H1 (cell line): ENCODE data around the gene SETD1B. TPM values are rescaled to one million over a fixed set of nuclear protein-coding genes. Genes with fewer than 3 reads are reported as not detected.

Experiments used
- CTCF ChIA-PET: fragments of 300-600 bp; sonication (Branson Sonifier 250); formaldehyde crosslinking; loops from one replicate; lab custom pipeline; 2021; ENCODE audit not compliant: partially characterized antibody; lab: Charles Lee
- POLR2A ChIA-PET: fragments of 300-600 bp; sonication (Branson Sonifier 250); formaldehyde crosslinking; loops from one replicate; lab custom pipeline; 2021; ENCODE audit warnings: inconsistent platforms; ENCODE audit not compliant: partially characterized antibody; lab: Charles Lee
- DNase-seq, 2 experiments: peaks; one replicate each; pipeline versions ENCODE4 v3.0.0 to v3.0.0-alpha.2; 2010 to 2022; ENCODE audit warnings: low spot score in 2 of 2, low read depth in 1 of 2, mixed read lengths in 1 of 2
- FAIRE-seq: peaks from 2 replicates; lab custom pipeline; 2011; peaks lifted over from hg19 to GRCh38; lab: Jason Lieb, UNC
- H2AFZ ChIP-seq: 2 replicates; pipeline ENCODE4 v1.8.1; 2012; ENCODE audit warnings: low read length, inconsistent platforms
- H2AK5ac ChIP-seq: 2 replicates; pipeline ENCODE4 v1.6.1; 2013; ENCODE audit warnings: low read depth, low read length
- H2BK120ac ChIP-seq: replicated peaks from 2 replicates; pipeline ENCODE3; 2013; ENCODE audit warnings: low read depth, low read length, inconsistent platforms
- H2BK12ac ChIP-seq: 2 replicates; pipeline ENCODE4 v1.6.1; 2013; ENCODE audit warnings: low read depth, low read length
- H2BK15ac ChIP-seq: 2 replicates; pipeline ENCODE4 v1.6.1; 2013; ENCODE audit warnings: low read length
- H2BK20ac ChIP-seq: 2 replicates; pipeline ENCODE4 v1.6.1; 2013; ENCODE audit warnings: low read length
- H2BK5ac ChIP-seq: 2 replicates; pipeline ENCODE4 v1.6.1; 2013; ENCODE audit warnings: low read depth, low read length
- H3K14ac ChIP-seq: 2 replicates; pipeline ENCODE4 v1.6.1; 2013; ENCODE audit warnings: inconsistent platforms; ENCODE audit not compliant: insufficient read length
- H3K18ac ChIP-seq: 2 replicates; pipeline ENCODE4 v1.6.1; 2013; ENCODE audit warnings: low read length; ENCODE audit errors: extremely low read depth
- H3K23ac ChIP-seq: 2 replicates; pipeline ENCODE4 v1.6.1; 2013; ENCODE audit warnings: inconsistent platforms; ENCODE audit not compliant: insufficient read length
- H3K23me2 ChIP-seq: 2 replicates; pipeline ENCODE4 v1.6.1; 2013; ENCODE audit warnings: low read depth, low read length
- H3K27ac ChIP-seq: 2 replicates; pipeline ENCODE4 v1.6.1; 2011; ENCODE audit warnings: low read depth, low read length, inconsistent platforms
- H3K27me3 ChIP-seq, 4 experiments: replicated peaks in 1 of 4; 1 replicate in 1 of 4; 2 replicates in 3 of 4; pipeline versions ENCODE4 v1.6.1 to v1.8.1; 2011 to 2013; ENCODE audit warnings: low read length in 3 of 4, mild to moderate bottlenecking in 3 of 4, inconsistent platforms in 2 of 4, mixed read lengths in 2 of 4, moderate library complexity in 1 of 4; ENCODE audit not compliant: control insufficient read depth in 3 of 4, insufficient read depth in 3 of 4; ENCODE audit errors: extremely low read depth in 1 of 4
- H3K36me3 ChIP-seq, 4 experiments: 2 replicates each; pipeline versions ENCODE4 v1.6.1 to v1.8.1; 2011 to 2013; ENCODE audit warnings: mild to moderate bottlenecking in 4 of 4, low read length in 3 of 4, moderate library complexity in 2 of 4, control low read depth in 1 of 4, inconsistent platforms in 1 of 4; ENCODE audit not compliant: insufficient read depth in 4 of 4, control insufficient read depth in 2 of 4
- H3K4ac ChIP-seq: replicated peaks from 2 replicates; pipeline ENCODE3; 2013; ENCODE audit warnings: low read length, low read depth, mixed read lengths, inconsistent platforms; ENCODE audit not compliant: insufficient read length
- H3K4me1 ChIP-seq, 4 experiments: replicated peaks in 1 of 4; 1 replicate in 1 of 4; 2 replicates in 3 of 4; pipeline versions ENCODE4 v1.6.1 to v1.8.1; 2011 to 2013; ENCODE audit warnings: low read length in 3 of 4, inconsistent platforms in 2 of 4, mixed read lengths in 1 of 4; ENCODE audit not compliant: insufficient read depth in 4 of 4, control insufficient read depth in 3 of 4
- H3K4me2 ChIP-seq, 2 experiments: 2 replicates each; pipeline versions ENCODE4 v1.6.1 to v1.8.1; 2011 to 2013; ENCODE audit warnings: low read depth in 2 of 2, low read length in 2 of 2, control low read depth in 1 of 2, inconsistent platforms in 1 of 2, mild to moderate bottlenecking in 1 of 2; ENCODE audit not compliant: insufficient read depth in 1 of 2
- H3K4me3 ChIP-seq, 4 experiments: fragments of 200-600, 300-600 bp in 1 of 4; sonication (generic), shearing (Covaris generic), sonication (Bioruptor Twin) in 1 of 4; 2 replicates each; pipeline versions ENCODE4 v1.5.1 to v1.8.1; 2011 to 2016; ENCODE audit warnings: low read length in 4 of 4, low read depth in 3 of 4, control low read depth in 2 of 4, inconsistent platforms in 2 of 4, mild to moderate bottlenecking in 2 of 4, mixed read lengths in 1 of 4, moderate library complexity in 1 of 4; ENCODE audit not compliant: insufficient read depth in 2 of 4; ENCODE audit errors: extremely low read depth in 1 of 4
- H3K56ac ChIP-seq: replicated peaks from 2 replicates; pipeline ENCODE3; 2013; ENCODE audit warnings: low read depth, mild to moderate bottlenecking, mixed read lengths, low read length, inconsistent platforms; ENCODE audit not compliant: insufficient read length
- H3K79me1 ChIP-seq: 2 replicates; pipeline ENCODE4 v1.6.1; 2013; ENCODE audit warnings: low read depth, low read length, control low read depth
- H3K79me2 ChIP-seq, 2 experiments: 2 replicates each; pipeline versions ENCODE4 v1.6.1 to v1.8.1; 2012 to 2013; ENCODE audit warnings: low read length in 2 of 2, mild to moderate bottlenecking in 2 of 2, inconsistent platforms in 1 of 2; ENCODE audit not compliant: insufficient read depth in 2 of 2, control insufficient read depth in 1 of 2
- H3K9ac ChIP-seq, 4 experiments: replicated peaks in 1 of 4; 1 replicate in 1 of 4; 2 replicates in 3 of 4; pipeline versions ENCODE4 v1.6.1 to v1.8.1; 2011 to 2013; ENCODE audit warnings: low read depth in 3 of 4, low read length in 3 of 4, control low read depth in 2 of 4, mild to moderate bottlenecking in 2 of 4, moderate library complexity in 2 of 4, inconsistent platforms in 1 of 4; ENCODE audit errors: extremely low read depth in 1 of 4
- H3K9me3 ChIP-seq, 2 experiments: 2 replicates each; pipeline versions ENCODE4 v1.6.1 to v1.8.1; 2012 to 2013; ENCODE audit warnings: mild to moderate bottlenecking in 2 of 2, moderate library complexity in 2 of 2, control low read depth in 1 of 2, inconsistent platforms in 1 of 2, low read depth in 1 of 2, low read length in 1 of 2, mixed read lengths in 1 of 2; ENCODE audit not compliant: insufficient read depth in 2 of 2
- H4K20me1 ChIP-seq, 2 experiments: replicated peaks in 1 of 2; 2 replicates each; pipeline versions ENCODE3 to v1.8.1; 2011 to 2013; ENCODE audit warnings: inconsistent platforms in 2 of 2, low read length in 2 of 2, mild to moderate bottlenecking in 1 of 2; ENCODE audit not compliant: insufficient read depth in 2 of 2, control insufficient read depth in 1 of 2
- H4K5ac ChIP-seq: 2 replicates; pipeline ENCODE4 v1.6.1; 2013; ENCODE audit warnings: low read length, low read depth, mixed read lengths, inconsistent platforms; ENCODE audit not compliant: insufficient read length
- H4K8ac ChIP-seq: 2 replicates; pipeline ENCODE4 v1.8.0; 2013; ENCODE audit warnings: mild to moderate bottlenecking, moderate library complexity, low read length, inconsistent platforms; ENCODE audit not compliant: insufficient read depth; ENCODE audit errors: extremely low read depth
- H4K91ac ChIP-seq: replicated peaks from 2 replicates; pipeline ENCODE3; 2013; ENCODE audit warnings: low read length, mixed read lengths, inconsistent platforms; ENCODE audit not compliant: insufficient read length
- POLR2A ChIP-seq, 2 experiments: IDR thresholded peaks; 1 replicate in 1 of 2; 2 replicates in 1 of 2; pipeline ENCODE4 v1.6.1; 2011; ENCODE audit warnings: low read depth in 2 of 2, low read length in 2 of 2, mild to moderate bottlenecking in 2 of 2; ENCODE audit errors: control extremely low read depth in 1 of 2
- POLR2AphosphoS5 ChIP-seq: IDR thresholded peaks from 2 replicates; pipeline ENCODE4 v1.6.1; 2011; ENCODE audit warnings: low read depth, low read length
- SIN3A ChIP-seq, 2 experiments: IDR thresholded peaks in 1 of 2; conservative IDR thresholded peaks in 1 of 2; 2 replicates each; pipeline ENCODE4 v1.6.1; 2011 to 2012; ENCODE audit warnings: low read length in 2 of 2, improper control_type of control experiment in 1 of 2, low read depth in 1 of 2, mild to moderate bottlenecking in 1 of 2
- TAF1 ChIP-seq: IDR thresholded peaks from 2 replicates; pipeline ENCODE4 v1.6.1; 2011; ENCODE audit warnings: mild to moderate bottlenecking, low read depth, low read length
- TCF12 ChIP-seq: IDR thresholded peaks from 2 replicates; pipeline ENCODE4 v1.6.1; 2011; ENCODE audit warnings: low read depth, mild to moderate bottlenecking, low read length
- WGBS, 2 experiments: shearing (Covaris generic) in 1 of 2; methylation state at CpG; one replicate each; pipeline versions ENCODE4 v1.1.6 to v1.1.7; 2013 to 2015; ENCODE audit warnings: low lambda C conversion rate in 2 of 2, mixed read lengths in 2 of 2, inconsistent platforms in 1 of 2, low coverage in 1 of 2, missing lambda C conversion rate in 1 of 2; ENCODE audit not compliant: insufficient replicate concordance in 2 of 2, insufficient coverage in 1 of 2, insufficient read length in 1 of 2; ENCODE audit errors: extremely low coverage in 1 of 2, missing lambda C conversion rate in 1 of 2; 5-methylcytosine and 5-hydroxymethylcytosine counted together
- polyA plus RNA-seq, 7 experiments: library from polyadenylated mRNA; depleted of rRNA in 3 of 7; stranded (reverse) in 5 of 7; unstranded in 2 of 7; fragments of >200 nt in 5 of 7; fragments of 200-250 nt in 2 of 7; gene quantifications; 1 replicate in 5 of 7; 2 replicates in 1 of 7; 4 replicates in 1 of 7; pipeline versions ENCODE4 v1.2.1 to v1.2.3, GENCODE V29; 2011 to 2013; ENCODE audit warnings: missing spikeins in 2 of 7, mixed read lengths in 2 of 7
- total RNA-seq: library from RNA; stranded (reverse); fragmentation: NEBNext Ultra II Directional; extraction: Animal tissue kit (Norgen Biotek cat#: 25700); gene quantifications from 2 replicates; pipeline ENCODE4 v1.2.1, GENCODE V29; 2021
- TF ChIP-seq, protein P1 (sequence below): IDR thresholded peaks from 2 replicates; pipeline ENCODE4 v1.6.1; 2012; ENCODE audit warnings: inconsistent platforms
- TF ChIP-seq, protein P2 (sequence below): IDR thresholded peaks from 2 replicates; pipeline ENCODE4 v1.6.1; 2011; ENCODE audit warnings: low read length, improper control_type of control experiment
- TF ChIP-seq, protein P3 (sequence below): IDR thresholded peaks from 2 replicates; pipeline ENCODE4 v1.6.1; 2012; ENCODE audit warnings: inconsistent platforms

Gene SETD1B
- total and polyA plus RNA-seq, 2 of the 8 experiments (the other 6 are each of a cell fraction or from before 2014, with no cell fraction given), result 1.3 to 17.7 TPM

DNA sequence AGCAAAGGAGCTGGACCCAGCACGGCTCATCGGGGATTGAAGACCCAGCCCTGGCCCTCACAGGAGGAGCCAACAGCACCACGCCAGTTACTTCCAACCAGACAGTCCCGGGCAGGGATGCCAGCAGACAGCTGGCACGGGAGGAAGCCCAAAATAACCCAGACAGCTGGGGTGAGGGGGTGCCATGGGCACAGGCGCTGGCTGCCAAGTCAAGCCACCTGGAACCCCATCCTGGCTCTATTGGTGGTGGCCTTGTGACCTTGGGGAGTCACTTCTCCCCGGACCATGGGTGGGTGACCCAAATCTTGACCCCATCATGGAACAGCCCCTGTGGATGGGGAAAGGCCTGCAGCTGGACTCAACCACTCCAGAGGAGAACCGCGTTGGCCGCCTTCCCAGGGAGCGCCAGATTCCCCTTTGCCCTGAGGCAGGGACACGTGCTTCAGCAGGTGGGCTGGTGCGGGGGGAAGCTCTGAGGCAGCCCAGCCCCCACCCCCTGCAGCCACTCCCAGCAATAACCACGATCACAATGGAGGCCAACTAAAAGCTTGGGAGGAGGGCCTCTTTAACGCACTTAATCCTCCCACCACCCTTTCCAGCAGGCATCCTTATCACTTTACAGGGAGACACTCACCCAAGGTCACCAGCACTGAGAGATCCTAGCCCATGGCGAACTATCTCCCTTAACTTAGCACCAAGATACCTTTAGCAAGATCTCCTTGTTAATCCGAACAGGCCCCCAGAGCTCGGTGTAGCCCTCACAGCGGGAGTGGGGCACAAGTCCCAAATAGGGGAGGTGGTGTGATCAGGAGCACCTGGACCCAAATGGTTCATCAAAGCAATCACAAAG, 5.6 kb upstream of the SETD1B start:
- H3K4ac ChIP-seq, result peak overlapping the region; percentile 5
- H3K36me3 ChIP-seq, result peaks cover 0 to 16% (median 3%) of the 10 kb centered on the region in 4 experiments; a peak in 4 of 8 replicates
- no peak overlapping the region for H3K9ac ChIP-seq
- peak overlapping the region; percentile 84 for H2BK5ac ChIP-seq
- POLR2A ChIA-PET, result interaction anchor here (0.9 to 34.9 kb wide), 13 partner anchors 2 to 256 kb away, joined by 3 to 958 read pairs (median 4); partner anchors contain the start of genes PSMD9, RHOF and SETD1B
- no peak overlapping the region for H4K8ac ChIP-seq
- H3K4me1 ChIP-seq, result peaks cover 11 to 34% (median 19%) of the 10 kb centered on the region in 4 experiments
- no peak overlapping the region for H2BK20ac ChIP-seq
- no peak overlapping the region for H2BK120ac ChIP-seq
- CTCF ChIA-PET, result interaction anchor here (0.8 to 18.2 kb wide), 7 partner anchors 10 to 256 kb away, joined by 3 to 363 read pairs (median 114); partner anchors contain the start of genes PSMD9 and SETD1B
- no peak overlapping the region for H2AK5ac ChIP-seq
- peaks cover 6 to 13% of the 10 kb centered on the region in 2 experiments for H4K20me1 ChIP-seq
- peak overlapping the region in 3 of 4 experiments; percentile 14 to 47 (median 32); a peak in 3 of 8 replicates for H3K4me3 ChIP-seq
- no peak overlapping the region for H4K5ac ChIP-seq
- no peak for DNase-seq
- H3K79me1 ChIP-seq, result 0 out of 2 replicates have a peak, but pooled peaks cover 6% of the 10 kb centered on the region
- H2BK15ac ChIP-seq, result no peak overlapping the region; the same call in 1 of the 2 replicates
- H3K4me2 ChIP-seq, result peak overlapping the region; percentile 66 to 92; a peak in 3 of 4 replicates
- H2BK12ac ChIP-seq, result peak overlapping the region; percentile 50; the same call in 1 of the 2 replicates
- H3K79me2 ChIP-seq, result peaks cover 0 to 38% of the 10 kb centered on the region in 2 experiments; a peak in 2 of 4 replicates
- WGBS, 2 experiments, result 77% methylated on average over 18 of the region's 19 CpGs; no CpG with 5 or more reads in 1 of the 2 experiments
- no peak overlapping the region for H2AFZ ChIP-seq
- FAIRE-seq, result no peak
- H3K23ac ChIP-seq, result no peak overlapping the region
- no peak overlapping the region for H4K91ac ChIP-seq
- no peak overlapping the region for H3K14ac ChIP-seq
- H3K9me3 ChIP-seq, result no peaks in the 10 kb centered on the region
- peaks cover 25% of the 10 kb centered on the region; the same call in 1 of the 2 replicates for H3K23me2 ChIP-seq
- no peaks in the 10 kb centered on the region for H3K27me3 ChIP-seq
- no peak overlapping the region for H3K27ac ChIP-seq
- H3K56ac ChIP-seq, result no peak overlapping the region
- TF ChIP-seq POLR2A (IDR thresholded peaks at IDR 0.05; ENCODE audit: control extremely low read depth in 1 of 2, low read depth in 2 of 2, low read length in 2 of 2) (peak in 1 of 2 experiments; percentile 45; a peak in 2 of 3 replicates), POLR2AphosphoS5 (peak; percentile 17; the same call in 1 of the 2 replicates), SIN3A (conservative IDR thresholded peaks at IDR 0.05 in 1 of 2, IDR thresholded peaks at IDR 0.05 in 1 of 2; ENCODE audit: low read depth in 1 of 2, low read length in 2 of 2) (peak in 1 of 2 experiments; percentile 43; a peak in 1 of 4 replicates), TAF1 (0 out of 2 replicates have a peak, but pooled peaks have one; percentile 22), TCF12 (no peak)
- TF ChIP-seq, protein P1, sequence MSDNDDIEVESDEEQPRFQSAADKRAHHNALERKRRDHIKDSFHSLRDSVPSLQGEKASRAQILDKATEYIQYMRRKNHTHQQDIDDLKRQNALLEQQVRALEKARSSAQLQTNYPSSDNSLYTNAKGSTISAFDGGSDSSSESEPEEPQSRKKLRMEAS, result peak; percentile 64
- TF ChIP-seq, protein P2, sequence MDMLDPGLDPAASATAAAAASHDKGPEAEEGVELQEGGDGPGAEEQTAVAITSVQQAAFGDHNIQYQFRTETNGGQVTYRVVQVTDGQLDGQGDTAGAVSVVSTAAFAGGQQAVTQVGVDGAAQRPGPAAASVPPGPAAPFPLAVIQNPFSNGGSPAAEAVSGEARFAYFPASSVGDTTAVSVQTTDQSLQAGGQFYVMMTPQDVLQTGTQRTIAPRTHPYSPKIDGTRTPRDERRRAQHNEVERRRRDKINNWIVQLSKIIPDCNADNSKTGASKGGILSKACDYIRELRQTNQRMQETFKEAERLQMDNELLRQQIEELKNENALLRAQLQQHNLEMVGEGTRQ, result no peak
- TF ChIP-seq, protein P3, sequence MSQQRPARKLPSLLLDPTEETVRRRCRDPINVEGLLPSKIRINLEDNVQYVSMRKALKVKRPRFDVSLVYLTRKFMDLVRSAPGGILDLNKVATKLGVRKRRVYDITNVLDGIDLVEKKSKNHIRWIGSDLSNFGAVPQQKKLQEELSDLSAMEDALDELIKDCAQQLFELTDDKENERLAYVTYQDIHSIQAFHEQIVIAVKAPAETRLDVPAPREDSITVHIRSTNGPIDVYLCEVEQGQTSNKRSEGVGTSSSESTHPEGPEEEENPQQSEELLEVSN, result peak; percentile 41; the same call in 1 of the 2 replicates
- H3K18ac ChIP-seq, result peak overlapping the region; percentile 89; the same call in 1 of the 2 replicates
